ENCODE measurements around the gene GPR3. TPM values are rescaled to one million over a fixed set of nuclear protein-coding genes. Genes with fewer than 3 reads are reported as not detected.

GPR3 gene
- total RNA-seq, 1 experiment from 2014 or later = 0.95 TPM

- Histone ChIP-seq H3K9me3 (ENCODE audit: control insufficient read depth, insufficient read depth, low read depth, low read length) (no peaks in the 10 kb centered on the region), H3K4me1 (ENCODE audit: control insufficient read depth, insufficient read depth, low read length) (peaks cover 8% of the 10 kb centered on the region), H3K36me3 (ENCODE audit: control insufficient read depth, insufficient read depth, low read length) (no peaks in the 10 kb centered on the region; the same call in 1 of the 2 replicates), H3K4me3 (ENCODE audit: low read depth in 2 of 2, low read length in 2 of 2) (no peak overlapping the region), H3K27me3 (ENCODE audit: control insufficient read depth, insufficient read depth, low read length) (no peaks in the 10 kb centered on the region), H3K27ac (ENCODE audit: low read length) (no peak overlapping the region)
- POLR2A ChIA-PET = no interaction called here
- TF ChIP-seq POLR2AphosphoS5 (IDR thresholded peaks at IDR 0.05; ENCODE audit: low read depth, low read length) = no peak
- no peak for TF ChIP-seq TCF7L2 (IDR thresholded peaks at IDR 0.05; ENCODE audit: low read depth, low read length)
- no peak for TF ChIP-seq SIN3A (IDR thresholded peaks at IDR 0.05; ENCODE audit: borderline replicate concordance, insufficient read depth, low read depth, low read length)
- TF ChIP-seq CTCF (IDR thresholded peaks at IDR 0.05) = no peak
- TF ChIP-seq REST (IDR thresholded peaks at IDR 0.05; ENCODE audit: insufficient read depth in 1 of 2, low read depth in 2 of 2, low read length in 1 of 2) = no peak
- DNase-seq (ENCODE audit: low read depth, low spot score) (no peak), ATAC-seq (no peak)
- CTCF ChIA-PET = interaction anchor here (0.5 to 1.1 kb wide), 2 partner anchors 10 to 168 kb away, joined by 3 to 5 read pairs; no protein-coding TSS in a partner anchor
- BruUV-seq (replicated peaks) = no TSS peak
- in situ Hi-C loops (cut with HindIII; ENCODE audit: low pct_unique_long_range_greater_than_20kb, low sequenced_read_pairs) = no loop called here
- intact Hi-C loops (cut with micrococcal nuclease; ENCODE audit: unreplicated experiment) = no loop called here
Observed at GRCh38 chr1:27355683-27356082, 36.7 kb upstream of the GPR3 start.

GRCh38 chr1:27356277-27356618 is 36.2 kb upstream of the GPR3 start:
- Histone ChIP-seq H3K4me3 (ENCODE audit: low read depth in 2 of 2, low read length in 2 of 2) (no peak overlapping the region), H3K27ac (ENCODE audit: low read length) (no peak overlapping the region), H3K36me3 (ENCODE audit: control insufficient read depth, insufficient read depth, low read length) (no peaks in the 10 kb centered on the region; the same call in 1 of the 2 replicates), H3K4me1 (ENCODE audit: control insufficient read depth, insufficient read depth, low read length) (peaks cover 5% of the 10 kb centered on the region), H3K27me3 (ENCODE audit: control insufficient read depth, insufficient read depth, low read length) (no peaks in the 10 kb centered on the region), H3K9me3 (ENCODE audit: control insufficient read depth, insufficient read depth, low read depth, low read length) (no peaks in the 10 kb centered on the region)
- POLR2A ChIA-PET = no interaction called here
- TF ChIP-seq REST (IDR thresholded peaks at IDR 0.05; ENCODE audit: insufficient read depth in 1 of 2, low read depth in 2 of 2, low read length in 1 of 2) = no peak
- no peak for TF ChIP-seq CTCF (IDR thresholded peaks at IDR 0.05)
- TF ChIP-seq SIN3A (IDR thresholded peaks at IDR 0.05; ENCODE audit: borderline replicate concordance, insufficient read depth, low read depth, low read length) = no peak
- no peak for TF ChIP-seq POLR2AphosphoS5 (IDR thresholded peaks at IDR 0.05; ENCODE audit: low read depth, low read length)
- no peak for TF ChIP-seq TCF7L2 (IDR thresholded peaks at IDR 0.05; ENCODE audit: low read depth, low read length)
- CTCF ChIA-PET = no interaction called here
- DNase-seq (ENCODE audit: low read depth, low spot score) = no peak
- no TSS peak for BruUV-seq (replicated peaks)
- no peak for ATAC-seq
- in situ Hi-C loops (cut with HindIII; ENCODE audit: low pct_unique_long_range_greater_than_20kb, low sequenced_read_pairs) (no loop called here), intact Hi-C loops (cut with micrococcal nuclease; ENCODE audit: unreplicated experiment) (no loop called here)

Measured in Panc1 (cell line).